CD4-positive, CD25-positive, alpha-beta regulatory T cell (primary cell): Measurements from ENCODE around the gene TRPM4. TPM values are rescaled to one million over a fixed set of nuclear protein-coding genes. Genes with fewer than 3 reads are reported as not detected.

Experiments
- ATAC-seq, 2 donors: fragments of 150-1000 bp; cut with Tn5 transposase; one replicate each; pipeline ENCODE4 v1.10.0; 2021; ENCODE audit warnings: low read depth in 2 of 2, moderate number of reproducible peaks in 2 of 2, moderate library complexity in 1 of 2
- DNase-seq, 3 donors: peaks; one replicate each; pipeline versions ENCODE4 v3.0.0 to v3.0.0-alpha.2; 2012 to 2022; ENCODE audit warnings: mixed read lengths in 1 of 3
- H3K27ac ChIP-seq: one replicate; pipeline ENCODE4 v1.7.0; 2013; ENCODE audit warnings: mild to moderate bottlenecking, low read length; ENCODE audit not compliant: insufficient read depth, poor library complexity, severe bottlenecking
- H3K27me3 ChIP-seq: one replicate; pipeline ENCODE4 v1.7.0; 2013; ENCODE audit warnings: low read length; ENCODE audit not compliant: control insufficient read depth, insufficient read depth
- H3K36me3 ChIP-seq: one replicate; pipeline ENCODE4 v1.7.0; 2013; ENCODE audit warnings: mild to moderate bottlenecking, low read length, moderate library complexity; ENCODE audit not compliant: control insufficient read depth, insufficient read depth
- H3K4me1 ChIP-seq: 2 replicates; pipeline ENCODE4 v1.7.0; 2013; ENCODE audit warnings: mild to moderate bottlenecking, low read length; ENCODE audit not compliant: insufficient read depth, control insufficient read depth, poor library complexity, severe bottlenecking
- H3K4me3 ChIP-seq: one replicate; pipeline ENCODE4 v1.7.0; 2013; ENCODE audit warnings: low read depth, mild to moderate bottlenecking, low read length, moderate library complexity
- H3K9me3 ChIP-seq, 2 experiments: 1 replicate in 1 of 2; 2 replicates in 1 of 2; pipeline ENCODE4 v1.7.0; 2013; ENCODE audit warnings: low read length in 2 of 2, mild to moderate bottlenecking in 1 of 2, moderate library complexity in 1 of 2; ENCODE audit not compliant: control insufficient read depth in 2 of 2
- H3K27ac Mint-ChIP-seq, 3 donors: one replicate each; pipeline ENCODE4 v1.8.0; 2020 to 2022; ENCODE audit warnings: mild to moderate bottlenecking in 3 of 3, mixed read lengths in 3 of 3, moderate library complexity in 2 of 3
- H3K27me3 Mint-ChIP-seq: one replicate; pipeline ENCODE4 v1.8.0; 2022; ENCODE audit warnings: mild to moderate bottlenecking, mixed read lengths
- H3K36me3 Mint-ChIP-seq: one replicate; pipeline ENCODE4 v1.8.0; 2020; ENCODE audit warnings: mixed read lengths
- H3K4me1 Mint-ChIP-seq, 4 donors: one replicate each; pipeline ENCODE4 v1.8.0; 2020 to 2022; ENCODE audit warnings: mixed read lengths in 4 of 4, mild to moderate bottlenecking in 1 of 4
- H3K4me3 Mint-ChIP-seq, 4 donors: one replicate each; pipeline ENCODE4 v1.8.0; 2020 to 2022; ENCODE audit warnings: mild to moderate bottlenecking in 4 of 4, mixed read lengths in 4 of 4, moderate library complexity in 3 of 4
- H3K9me3 Mint-ChIP-seq, 7 donors: one replicate each; pipeline ENCODE4 v1.8.0; 2020 to 2022; ENCODE audit warnings: mixed read lengths in 7 of 7, mild to moderate bottlenecking in 3 of 7, moderate library complexity in 2 of 7
- polyA plus RNA-seq, 4 donors: library from polyadenylated mRNA; unstranded; fragments of 300-500 nt; fragmentation: Illumina TruSeq; gene quantifications; one replicate each; pipeline ENCODE4 v1.2.3, GENCODE V29; 2021
- total RNA-seq: library from RNA; stranded (reverse); gene quantifications from one replicate; pipeline ENCODE4 v1.2.3, GENCODE V29; 2022

Gene TRPM4
- total RNA-seq (not detected), polyA plus RNA-seq (not detected)

DNA sequence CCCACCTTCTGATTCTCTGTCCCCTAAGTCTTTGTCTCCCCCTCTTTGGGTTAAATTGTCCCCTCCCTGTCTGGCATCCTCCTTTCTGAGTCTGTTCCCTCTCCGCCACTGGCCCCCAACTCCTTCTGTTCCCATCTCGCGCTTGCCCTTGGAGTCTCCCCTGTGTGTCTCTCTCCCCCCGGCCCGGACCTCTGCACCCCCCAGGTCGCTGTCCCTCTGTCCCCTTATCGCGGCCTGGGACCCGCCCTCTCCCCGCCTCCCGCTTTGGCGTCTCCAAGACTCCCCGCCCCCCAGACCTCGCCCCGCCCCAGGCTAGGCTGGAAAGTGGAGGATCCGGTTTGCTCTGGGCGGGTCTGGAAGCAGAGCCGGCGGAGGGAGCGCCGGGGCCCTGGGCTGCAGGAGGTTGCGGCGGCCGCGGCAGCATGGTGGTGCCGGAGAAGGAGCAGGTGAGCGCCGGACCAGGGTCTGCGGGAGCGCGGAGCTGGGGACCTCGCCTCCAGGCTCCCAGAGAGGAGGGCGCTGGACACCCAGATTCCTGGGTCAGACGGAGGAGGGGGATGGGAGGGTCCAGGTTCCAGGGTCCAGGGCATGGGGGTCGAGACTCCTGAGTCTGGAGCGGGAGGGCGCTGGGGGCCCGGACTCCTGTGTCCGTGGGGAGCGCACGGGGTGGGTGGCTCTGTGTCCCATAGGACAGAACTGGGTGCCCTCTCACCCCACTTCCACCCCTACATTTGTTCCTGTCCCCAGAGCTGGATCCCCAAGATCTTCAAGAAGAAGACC is at the start of gene TRPM4:
TSS of gene TRPM4 (plus strand) at position 348 of the 780 bp plus-strand sequence. CDS start at position 423, 75 bp downstream.
- no peaks in the 10 kb centered on the region for H3K36me3 Mint-ChIP-seq
- DNase-seq (no peak), ATAC-seq (peak in 1 of 2 donors; percentile 49)
- no peaks in the 10 kb centered on the region for H3K36me3 ChIP-seq
- H3K4me3 ChIP-seq: no peak within 1 kb of the TSS
- no peak within 1 kb of the TSS for H3K27ac Mint-ChIP-seq
- H3K27me3 ChIP-seq: peaks cover 5% of the 10 kb centered on the region
- H3K9me3 Mint-ChIP-seq: peaks cover 0 to 10% (median 4%) of the 10 kb centered on the region in 7 donors
- peaks cover 0 to 15% (median 8%) of the 10 kb centered on the region in 4 donors for H3K4me1 Mint-ChIP-seq
- H3K4me3 Mint-ChIP-seq: peak within 1 kb of the TSS in 1 of 4 donors; percentile 80
- peaks cover 7% of the 10 kb centered on the region for H3K4me1 ChIP-seq
- H3K27ac ChIP-seq: no peak within 1 kb of the TSS
- peaks cover 67% of the 10 kb centered on the region for H3K27me3 Mint-ChIP-seq
- no peaks in the 10 kb centered on the region for H3K9me3 ChIP-seq

DNA sequence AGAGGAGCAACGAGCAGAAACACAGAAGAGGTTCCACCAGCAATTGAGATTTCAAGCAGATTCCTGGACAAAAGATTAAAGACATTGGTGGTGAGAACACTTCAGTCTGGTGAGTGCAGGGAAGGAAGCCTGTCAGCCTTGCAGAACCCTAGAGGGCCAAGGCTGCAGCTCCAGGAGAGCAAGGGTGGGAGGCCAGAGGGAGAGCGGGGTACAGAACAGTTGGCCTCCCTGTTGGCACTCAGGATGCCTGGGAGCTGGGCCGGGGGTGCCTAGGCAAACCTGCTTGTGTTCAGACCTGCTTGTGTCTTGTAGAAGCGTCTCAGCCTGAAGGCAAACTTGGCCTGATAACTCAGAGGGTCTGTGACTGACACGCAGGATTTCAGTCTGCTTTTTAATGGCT is 48.5 kb upstream of the TRPM4 start:
- DNase-seq (no peak), ATAC-seq (no peak)
- Mint-ChIP-seq H3K4me1 (peaks cover 0 to 17% (median 11%) of the 10 kb centered on the region in 4 donors), H3K36me3 (peaks cover 25% of the 10 kb centered on the region), H3K9me3 (no peaks in the 10 kb centered on the region), H3K27me3 (no peaks in the 10 kb centered on the region), H3K27ac (peak overlapping the region in 1 of 3 donors; percentile 5), H3K4me3 (peak overlapping the region in 1 of 4 donors; percentile 38)
- Histone ChIP-seq H3K36me3 (peaks cover 38% of the 10 kb centered on the region), H3K27me3 (no peaks in the 10 kb centered on the region), H3K27ac (no peak overlapping the region), H3K4me1 (peaks cover 9% of the 10 kb centered on the region), H3K4me3 (no peak overlapping the region), H3K9me3 (no peaks in the 10 kb centered on the region)

DNA sequence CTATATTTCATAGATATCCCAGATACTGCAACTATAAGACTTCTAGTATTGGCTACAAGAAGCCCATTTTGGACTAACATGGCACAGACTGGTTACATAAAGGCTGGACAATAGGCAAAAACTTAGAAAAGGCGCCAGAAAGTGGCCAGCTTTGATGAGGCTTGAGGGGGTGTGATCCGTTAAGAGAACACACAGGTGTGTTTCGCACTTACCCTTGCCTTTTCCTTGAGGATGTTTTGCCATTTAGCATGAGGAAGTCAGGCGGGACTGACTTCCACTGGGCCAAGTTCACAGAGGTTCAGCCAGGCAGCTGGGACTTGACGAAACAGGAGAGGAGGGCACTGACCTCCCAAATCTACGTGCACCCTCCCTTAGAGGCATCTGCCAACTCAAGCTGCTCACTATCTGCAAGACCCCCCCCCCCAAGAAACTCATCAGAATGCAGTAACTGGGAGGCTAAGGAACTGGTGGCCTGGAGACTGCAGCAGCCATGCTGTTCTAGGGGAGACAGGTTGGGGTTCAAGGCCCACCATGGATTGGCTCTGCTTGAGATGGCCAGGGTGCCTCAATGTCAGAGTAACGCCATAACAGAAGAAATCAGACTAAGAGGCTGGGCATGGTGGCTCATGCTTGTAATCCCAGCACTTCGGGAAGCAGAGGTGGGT is 47.9 kb upstream of the TRPM4 start:
- no peaks in the 10 kb centered on the region for H3K9me3 Mint-ChIP-seq

GRCh38 chr19:49110567-49110966 is 47.0 kb upstream of the TRPM4 start:
- Histone ChIP-seq H3K4me1 (peaks cover 17% of the 10 kb centered on the region), H3K27me3 (no peaks in the 10 kb centered on the region), H3K9me3 (no peaks in the 10 kb centered on the region), H3K27ac (no peak overlapping the region), H3K36me3 (peaks cover 24% of the 10 kb centered on the region), H3K4me3 (no peak overlapping the region)
- no peaks in the 10 kb centered on the region for H3K9me3 Mint-ChIP-seq
- H3K36me3 Mint-ChIP-seq: peaks cover 19% of the 10 kb centered on the region
- no peak overlapping the region for H3K27ac Mint-ChIP-seq
- H3K27me3 Mint-ChIP-seq: no peaks in the 10 kb centered on the region
- peak overlapping the region in 2 of 4 donors; percentile 21 to 80 for H3K4me3 Mint-ChIP-seq
- peaks cover 5 to 23% (median 16%) of the 10 kb centered on the region in 4 donors for H3K4me1 Mint-ChIP-seq
- DNase-seq (no peak), ATAC-seq (no peak)

More for the DNA sequence above, 47.9 kb upstream of the TRPM4 start:
- Mint-ChIP-seq H3K27ac (no peak overlapping the region), H3K27me3 (no peaks in the 10 kb centered on the region), H3K4me3 (no peak overlapping the region), H3K36me3 (peaks cover 24% of the 10 kb centered on the region), H3K4me1 (peaks cover 0 to 17% (median 11%) of the 10 kb centered on the region in 4 donors)
- no peaks in the 10 kb centered on the region for H3K27me3 ChIP-seq
- no peaks in the 10 kb centered on the region for H3K9me3 ChIP-seq
- no peak for ATAC-seq
- peaks cover 33% of the 10 kb centered on the region for H3K36me3 ChIP-seq
- no peak overlapping the region for H3K27ac ChIP-seq
- H3K4me3 ChIP-seq: no peak overlapping the region
- H3K4me1 ChIP-seq: peaks cover 11% of the 10 kb centered on the region
- DNase-seq: no peak

GRCh38 chr19:49111218-49111998 is 46.2 kb upstream of the TRPM4 start:
- Mint-ChIP-seq H3K4me1 (peaks cover 5 to 26% (median 16%) of the 10 kb centered on the region in 4 donors), H3K27ac (peak overlapping the region in 1 of 3 donors; percentile 48), H3K27me3 (no peaks in the 10 kb centered on the region), H3K36me3 (peaks cover 19% of the 10 kb centered on the region), H3K4me3 (peak overlapping the region in 3 of 4 donors; percentile 36 to 80 (median 38)), H3K9me3 (no peaks in the 10 kb centered on the region)
- H3K27me3 ChIP-seq: no peaks in the 10 kb centered on the region
- peaks cover 18% of the 10 kb centered on the region for H3K36me3 ChIP-seq
- H3K4me3 ChIP-seq: no peak overlapping the region
- H3K27ac ChIP-seq: no peak overlapping the region
- peaks cover 17% of the 10 kb centered on the region for H3K4me1 ChIP-seq
- no peaks in the 10 kb centered on the region for H3K9me3 ChIP-seq
- ATAC-seq: no peak
- no peak for DNase-seq

DNA sequence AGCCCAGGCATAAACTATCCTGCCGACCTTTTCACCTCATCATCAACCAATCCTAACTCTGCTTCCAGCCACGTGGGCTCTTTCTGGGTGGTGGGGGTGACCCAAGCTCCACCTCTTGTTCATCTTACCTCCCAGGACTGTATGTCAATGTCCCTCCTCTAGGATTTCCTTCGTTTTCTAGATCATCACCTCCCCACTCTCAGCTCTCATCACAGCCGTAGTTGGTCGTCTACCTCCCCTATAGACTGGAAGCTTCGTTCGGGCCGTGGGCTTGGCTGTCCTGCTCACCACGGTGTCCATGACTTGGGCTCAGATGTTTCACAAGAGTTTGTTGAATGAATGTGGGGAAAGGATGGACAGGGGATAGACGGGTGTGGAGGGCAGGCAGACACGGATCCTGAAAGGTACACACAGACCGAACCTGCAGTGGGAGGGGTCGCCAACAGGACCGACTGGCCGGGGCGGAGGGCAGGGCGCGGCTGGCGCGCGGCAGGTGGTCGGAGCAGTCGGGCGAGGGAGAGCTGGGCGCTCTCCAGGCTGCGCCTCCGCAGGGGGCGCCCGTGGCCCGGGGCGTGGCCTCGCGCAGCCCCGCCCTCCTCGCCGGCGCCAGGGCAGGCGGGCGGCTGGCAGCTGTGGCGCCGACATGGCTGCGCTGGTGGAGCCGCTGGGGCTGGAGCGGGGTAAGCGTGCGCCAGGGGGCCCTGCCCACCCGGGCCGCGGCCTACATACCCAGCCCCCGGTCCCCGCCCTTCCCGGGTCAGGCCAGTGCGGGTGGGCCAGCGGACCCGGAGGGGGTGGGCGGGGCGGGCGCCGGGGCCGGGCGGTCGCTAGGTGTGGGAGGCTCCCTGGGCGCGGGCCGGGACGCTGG is 43.6 kb upstream of the TRPM4 start, which contains the start of gene LIN7B:
TSS of gene LIN7B (plus strand) at position 609 of the 868 bp plus-strand sequence. CDS start at position 644, 35 bp downstream.
- H3K27me3 ChIP-seq: no peaks in the 10 kb centered on the region
- peaks cover 5 to 41% (median 25%) of the 10 kb centered on the region in 4 donors for H3K4me1 Mint-ChIP-seq
- no peaks in the 10 kb centered on the region for H3K9me3 Mint-ChIP-seq
- peak; percentile 61 to 63 for ATAC-seq
- H3K36me3 ChIP-seq: no peaks in the 10 kb centered on the region
- H3K36me3 Mint-ChIP-seq: peaks cover 2% of the 10 kb centered on the region
- H3K27ac ChIP-seq: peak within 1 kb of the TSS; percentile 23
- no peaks in the 10 kb centered on the region for H3K9me3 ChIP-seq
- peak within 1 kb of the TSS in 2 of 3 donors; percentile 62 to 92 for H3K27ac Mint-ChIP-seq
- peak within 1 kb of the TSS; percentile 60 for H3K4me3 ChIP-seq
- H3K27me3 Mint-ChIP-seq: peaks cover 8% of the 10 kb centered on the region
- H3K4me3 Mint-ChIP-seq: peak within 1 kb of the TSS; percentile 85 to 91 (median 88)
- peak; percentile 66 to 83 (median 73) for DNase-seq
- peaks cover 33% of the 10 kb centered on the region for H3K4me1 ChIP-seq
